Fibroblast of pulmonary artery (primary cell): ENCODE data around the gene PLOD3.

ENCODE experiments used
- DNase-seq: peaks from one replicate; pipeline ENCODE4 v3.0.0-alpha.2; 2010; ENCODE audit warnings: low read depth
- H3K4me3 ChIP-seq: replicated peaks from 2 replicates; pipeline ENCODE4 v1.5.1; 2011; ENCODE audit warnings: low read depth, mild to moderate bottlenecking, control low read depth, low read length, moderate library complexity
- TF ChIP-seq, protein P1 (sequence below): IDR thresholded peaks from 2 replicates; pipeline ENCODE4 v1.5.1; 2011; ENCODE audit warnings: mild to moderate bottlenecking, control low read depth, low read length, inconsistent platforms; ENCODE audit errors: missing control alignments

Gene PLOD3

DNA sequence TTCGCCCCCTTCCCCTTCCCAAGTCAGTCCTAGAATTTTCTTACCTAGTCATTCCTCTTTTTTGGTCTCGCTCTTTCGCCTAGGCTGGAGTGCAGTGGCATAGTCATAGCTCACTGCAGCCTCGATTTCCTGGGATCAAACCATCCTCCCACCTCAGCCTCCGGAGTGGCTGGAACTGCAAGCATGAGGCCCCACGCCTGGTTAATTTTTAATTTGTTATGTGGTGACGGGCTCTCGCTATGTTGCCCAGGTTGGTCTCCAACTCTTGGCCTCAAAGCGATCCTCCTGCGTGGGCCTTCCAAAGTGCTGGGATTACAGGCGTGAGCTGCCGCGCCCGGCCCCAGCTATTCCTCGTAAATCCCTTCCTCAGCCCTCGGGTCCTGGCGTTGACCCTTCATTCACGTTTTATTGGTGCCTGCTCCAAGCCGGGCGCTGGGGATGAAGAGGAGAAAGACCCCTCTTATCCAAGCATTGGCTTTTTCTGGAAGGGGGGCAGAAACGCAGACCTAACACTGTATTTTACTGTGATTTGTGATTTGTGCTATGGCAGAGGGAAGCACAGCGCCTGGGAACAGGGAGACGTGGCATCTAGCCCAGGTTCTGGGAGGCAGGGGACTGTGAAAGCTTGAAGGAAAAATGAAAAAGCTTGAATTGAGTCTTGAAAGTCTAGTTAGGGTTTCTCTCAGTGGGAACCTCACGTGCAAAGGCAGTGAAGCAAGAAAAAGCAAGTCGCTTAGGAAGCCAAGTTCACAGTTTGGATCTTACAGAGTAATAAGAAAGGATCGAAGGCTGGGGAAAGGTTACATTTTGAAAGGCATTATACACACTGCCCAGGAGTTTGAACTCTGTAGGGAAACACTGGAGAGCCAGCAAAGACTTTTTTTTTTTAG, 1.1 kb upstream of the PLOD3 start:
- no peak for DNase-seq
- TF ChIP-seq, protein P1, sequence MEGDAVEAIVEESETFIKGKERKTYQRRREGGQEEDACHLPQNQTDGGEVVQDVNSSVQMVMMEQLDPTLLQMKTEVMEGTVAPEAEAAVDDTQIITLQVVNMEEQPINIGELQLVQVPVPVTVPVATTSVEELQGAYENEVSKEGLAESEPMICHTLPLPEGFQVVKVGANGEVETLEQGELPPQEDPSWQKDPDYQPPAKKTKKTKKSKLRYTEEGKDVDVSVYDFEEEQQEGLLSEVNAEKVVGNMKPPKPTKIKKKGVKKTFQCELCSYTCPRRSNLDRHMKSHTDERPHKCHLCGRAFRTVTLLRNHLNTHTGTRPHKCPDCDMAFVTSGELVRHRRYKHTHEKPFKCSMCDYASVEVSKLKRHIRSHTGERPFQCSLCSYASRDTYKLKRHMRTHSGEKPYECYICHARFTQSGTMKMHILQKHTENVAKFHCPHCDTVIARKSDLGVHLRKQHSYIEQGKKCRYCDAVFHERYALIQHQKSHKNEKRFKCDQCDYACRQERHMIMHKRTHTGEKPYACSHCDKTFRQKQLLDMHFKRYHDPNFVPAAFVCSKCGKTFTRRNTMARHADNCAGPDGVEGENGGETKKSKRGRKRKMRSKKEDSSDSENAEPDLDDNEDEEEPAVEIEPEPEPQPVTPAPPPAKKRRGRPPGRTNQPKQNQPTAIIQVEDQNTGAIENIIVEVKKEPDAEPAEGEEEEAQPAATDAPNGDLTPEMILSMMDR: no peak
- H3K4me3 ChIP-seq: peak overlapping the region; percentile 91

DNA sequence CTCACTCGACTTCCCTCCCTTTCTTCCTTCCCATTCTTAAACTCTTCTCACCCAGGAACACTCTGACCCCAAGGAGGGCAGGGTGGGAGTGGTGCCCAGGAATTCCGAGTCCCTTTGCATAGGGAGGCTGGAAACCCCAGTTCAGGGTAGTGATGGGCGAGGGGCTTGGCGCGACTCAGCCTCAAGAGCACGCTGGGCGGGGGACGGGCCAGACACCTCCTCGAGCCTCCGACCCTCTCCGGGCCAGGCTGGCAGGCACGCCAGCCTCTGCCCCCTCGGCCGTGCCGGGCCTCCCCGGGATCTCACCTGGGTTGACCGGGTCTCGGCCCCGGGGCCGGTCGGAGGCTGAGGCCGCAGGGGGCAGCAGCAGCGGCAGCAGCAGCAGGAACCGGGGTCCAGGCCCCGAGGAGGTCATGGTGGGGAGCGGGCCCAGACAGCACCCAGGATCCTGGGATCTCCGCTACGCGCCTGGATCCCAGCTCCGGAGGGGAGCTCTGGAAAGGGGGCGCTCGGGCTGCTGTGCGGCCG, 457 bp downstream of the PLOD3 start:
- H3K4me3 ChIP-seq: peak overlapping the region; percentile 91
- peak; percentile 34 for DNase-seq
- TF ChIP-seq, protein P1: no peak

DNA sequence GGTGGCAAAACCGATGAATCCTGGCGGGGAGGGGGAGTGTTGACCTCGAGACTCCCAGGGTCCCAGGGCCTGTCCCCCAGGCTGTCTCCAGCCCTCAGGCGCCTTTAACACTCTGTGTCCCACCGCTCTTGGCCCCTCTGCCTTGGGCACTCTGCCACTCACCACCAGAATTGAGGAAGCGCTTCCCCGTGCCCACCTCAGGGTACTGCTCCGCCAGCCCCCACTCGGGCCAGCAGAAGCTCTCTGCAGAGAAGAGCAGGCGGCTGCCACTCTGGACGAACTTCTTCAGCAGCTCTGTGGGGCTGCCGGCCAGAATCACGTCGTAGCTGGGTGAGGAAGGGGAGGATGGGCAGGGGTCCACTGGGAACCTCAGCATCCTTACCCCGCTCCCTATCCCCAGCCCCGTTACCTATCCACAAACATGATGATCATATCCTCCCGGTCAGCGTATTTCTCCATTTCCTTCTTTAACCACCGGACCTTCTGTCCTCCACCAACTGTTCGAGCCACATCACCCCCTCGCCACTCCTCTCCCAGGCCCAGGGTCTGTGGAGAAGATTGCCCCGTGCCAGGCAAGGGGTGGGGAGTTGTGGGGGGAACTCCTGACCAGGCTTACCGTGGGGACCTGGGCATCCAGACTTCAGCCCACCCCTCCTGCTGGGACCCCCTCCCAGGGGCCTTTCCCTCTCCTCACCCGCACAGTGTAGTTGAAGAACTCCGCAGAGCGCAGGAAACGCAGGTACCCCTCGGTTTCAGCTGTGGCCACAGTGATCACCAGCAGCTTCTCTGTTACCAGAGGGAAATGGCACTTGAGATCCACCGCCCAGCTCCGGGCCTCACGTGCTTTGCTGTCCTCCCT, 1.2 kb downstream of the PLOD3 start:
- H3K4me3 ChIP-seq: peak overlapping the region; percentile 91
- no peak for DNase-seq
- TF ChIP-seq, protein P1: no peak

DNA sequence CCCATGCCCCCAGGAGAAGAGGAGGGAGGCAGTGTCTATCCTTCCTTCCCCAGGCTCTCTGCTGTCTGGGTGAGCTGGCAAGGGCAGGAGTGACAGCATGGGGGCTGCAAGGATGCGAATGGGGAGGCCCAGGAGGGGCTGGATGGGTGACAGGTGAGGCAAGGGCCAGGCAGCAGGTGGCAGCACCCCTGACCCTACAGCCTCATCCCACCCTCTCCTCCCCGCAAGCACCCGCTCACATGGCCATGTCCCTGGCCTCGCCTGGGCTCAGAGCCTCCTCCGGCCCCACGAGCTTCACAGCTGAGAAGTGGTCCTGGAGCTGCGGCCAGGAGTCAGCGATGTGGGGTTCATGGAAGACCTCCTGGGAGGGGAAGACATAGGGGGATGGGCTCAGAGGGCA, 5.4 kb downstream of the PLOD3 start:
- no peak for DNase-seq
- TF ChIP-seq, protein P1: no peak
- H3K4me3 ChIP-seq: no peak overlapping the region

DNA sequence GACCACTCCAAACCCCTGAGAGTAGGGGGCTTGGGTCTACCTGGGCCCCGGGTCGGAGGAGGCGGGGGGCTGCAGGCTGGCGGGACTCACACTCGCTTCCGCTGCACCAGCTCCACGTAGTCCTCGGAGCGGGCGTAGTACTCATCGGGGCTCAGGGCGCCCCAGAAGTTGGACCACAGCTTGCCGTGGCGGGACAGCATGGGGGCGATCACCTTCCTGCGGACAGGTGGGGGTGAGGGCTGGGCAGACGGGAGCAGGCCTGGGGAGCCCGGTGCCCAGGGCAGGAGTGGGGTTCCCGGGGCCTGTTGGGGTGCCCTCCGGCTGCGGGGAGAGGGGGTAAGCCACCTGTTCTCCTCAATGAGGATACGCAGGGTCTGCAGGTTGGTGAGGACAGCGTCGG, 5.9 kb downstream of the PLOD3 start:
- TF ChIP-seq, protein P1: no peak
- no peak overlapping the region for H3K4me3 ChIP-seq
- no peak for DNase-seq

DNA sequence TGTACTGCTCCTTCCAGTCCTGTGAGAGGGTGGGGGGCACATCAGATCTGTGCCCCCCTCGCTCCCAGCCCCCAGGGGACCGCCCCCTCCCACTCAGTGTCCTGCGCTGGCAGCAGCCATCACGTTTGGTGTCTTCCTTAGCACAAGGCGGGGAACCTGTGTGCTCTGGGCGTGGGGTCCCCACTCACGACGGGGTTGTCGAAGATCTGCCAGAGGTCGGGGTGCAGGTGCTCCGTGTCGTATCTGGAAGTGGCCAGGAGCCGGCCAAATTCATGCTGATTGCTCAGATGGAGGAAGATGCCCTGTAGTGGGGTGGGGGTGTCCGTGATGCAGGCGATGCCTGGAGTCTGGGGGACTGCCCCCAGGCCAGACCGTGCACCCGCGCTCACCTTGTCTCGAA, 7.2 kb downstream of the PLOD3 start:
- TF ChIP-seq, protein P1: no peak
- DNase-seq: no peak
- H3K4me3 ChIP-seq: no peak overlapping the region
